SH-SY5Y (cell line): ENCODE data around the gene NLRP13.

Experiments
- GATA2 ChIP-seq: IDR thresholded peaks from 2 replicates; pipeline ENCODE4 v1.6.1; 2011; ENCODE audit warnings: mild to moderate bottlenecking, low read depth, low read length
- GATA3 ChIP-seq: IDR thresholded peaks from 2 replicates; pipeline ENCODE4 v1.6.1; 2011; ENCODE audit warnings: low read depth, mild to moderate bottlenecking, low read length, moderate library complexity

GRCh38 chr19:55857974-55858373 is 74.2 kb downstream of the NLRP13 start:
- TF ChIP-seq GATA2 (no peak), GATA3 (no peak)
